GM23248 (cell line): ENCODE results near the gene PRRT4.

ENCODE experiments used
- EZH2 ChIP-seq: fragments of 200-600 bp; sonication (generic); IDR thresholded peaks from 2 replicates; pipeline ENCODE4 v1.6.1; 2018; ENCODE audit warnings: antibody characterized with exemption, mild to moderate bottlenecking; ENCODE audit not compliant: insufficient read depth, poor library complexity, severe bottlenecking
- EZH2phosphoT487 ChIP-seq: fragments of 200-600 bp; sonication (generic); IDR thresholded peaks from 2 replicates; pipeline ENCODE4 v1.6.1; 2018; ENCODE audit warnings: antibody characterized with exemption, moderate library complexity, mild to moderate bottlenecking, low read depth; ENCODE audit not compliant: insufficient read depth

GRCh38 chr7:128343554-128344430 lies 17.7 kb downstream of the PRRT4 start, which contains the start of gene RBM28:
- no peak for TF ChIP-seq EZH2
- TF ChIP-seq EZH2phosphoT487: no peak
